Heart right ventricle (tissue), 16 donors: Measurements from ENCODE around the gene EYS. TPM values are rescaled to one million over a fixed set of nuclear protein-coding genes. Genes with fewer than 3 reads are reported as not detected.

Experiments
- ATAC-seq, 8 donors: fragments of 200-7000 bp; cut with Tn5 transposase; one replicate each; pipeline ENCODE4 v1.9.1; 2020; ENCODE audit warnings: mild to moderate bottlenecking in 8 of 8, moderate library complexity in 8 of 8, moderate number of reproducible peaks in 1 of 8
- DNase-seq, 2 donors: peaks; one replicate each; pipeline ENCODE4 v3.0.0-alpha.2; 2020
- H3K27ac ChIP-seq, 10 donors: fragments of 200-600 bp; sonication (generic) in 2 of 10; one replicate each; pipeline versions ENCODE4 v1.5.0 to v1.8.0; 2020 to 2022; ENCODE audit warnings: mild to moderate bottlenecking in 3 of 10
- H3K27me3 ChIP-seq, 7 donors: fragments of 200-600 bp; one replicate each; pipeline ENCODE4 v1.8.0; 2021 to 2022; ENCODE audit warnings: mild to moderate bottlenecking in 2 of 7
- H3K36me3 ChIP-seq, 9 donors: fragments of 200-600 bp; sonication (generic) in 1 of 9; one replicate each; pipeline versions ENCODE4 v1.5.0 to v1.8.0; 2020 to 2022; ENCODE audit warnings: mild to moderate bottlenecking in 2 of 9
- H3K4me1 ChIP-seq, 9 donors: fragments of 200-600 bp; sonication (generic) in 1 of 9; one replicate each; pipeline versions ENCODE4 v1.5.0 to v1.8.0; 2020 to 2022; ENCODE audit warnings: mild to moderate bottlenecking in 4 of 9
- H3K4me3 ChIP-seq, 10 donors: fragments of 200-600 bp; sonication (generic) in 2 of 10; one replicate each; pipeline versions ENCODE4 v1.5.0 to v1.8.0; 2020 to 2022; ENCODE audit warnings: mild to moderate bottlenecking in 7 of 10, moderate library complexity in 2 of 10
- H3K9me3 ChIP-seq, 11 donors: fragments of 200-600 bp in 10 of 11; sonication (generic) in 2 of 11; one replicate each; pipeline versions ENCODE4 v1.5.0 to v1.8.0; 2013 to 2022; ENCODE audit warnings: mild to moderate bottlenecking in 2 of 11, control low read depth in 1 of 11, moderate library complexity in 1 of 11
- CTCF ChIP-seq, 9 donors: fragments of 200-600 bp; sonication (generic) in 2 of 9; IDR thresholded peaks; one replicate each; pipeline versions ENCODE4 v1.5.0 to v1.8.0; 2021 to 2022; ENCODE audit warnings: antibody characterized with exemption in 9 of 9, mild to moderate bottlenecking in 5 of 9, moderate library complexity in 1 of 9
- WGBS, 2 donors: extraction: QIAGEN DNeasy Blood & Tissue Kit; methylation state at CpG; one replicate each; pipeline ENCODE4 v1.1.7; 2013; ENCODE audit warnings: inconsistent platforms in 1 of 2; 5-methylcytosine and 5-hydroxymethylcytosine counted together
- intact Hi-C, 10 donors: fragments of 100-400 bp; cut with DNase I; formaldehyde crosslinking; loops; one replicate each; pipeline versions ENCODE4 v1.11.1 to v1.14.2; 2022
- polyA plus RNA-seq, 2 donors: library from polyadenylated mRNA; stranded (reverse); fragments of 200-250 nt; gene quantifications; one replicate each; pipeline ENCODE4 v1.2.3, GENCODE V29; 2013
- total RNA-seq, 10 donors: library from RNA; stranded (reverse); fragmentation: NEBNext Ultra II Directional in 3 of 10; extraction: Animal tissue kit (Norgen Biotek cat#: 25700) in 3 of 10; gene quantifications; one replicate each; pipeline versions ENCODE4 v1.2.1 to v1.2.4, GENCODE V29; 2021 to 2023
- donor health status: Arrhythmogenic right ventricular cardiomyopathy.
- donor health status: ischemic (EF 13 %, LVEDD 7.1; RV severe dilation, severe dysfunction).
- donor health status: healthy with polysubstance abuse.
- donor health status: DM: no; HTN: yes; CAD: no.
- donor health status: DM: no; HTN: no; CAD: no.
- donor health status: ischemic (EF 25% LVEDD 6.9; RV normal size, moderate dysfunction).
- donor health status: ischemic (EF 25% LVEDD 5.7; RV mildly dilated, moderate dysfunction).
- donor health status: healthy.
- donor health status: DM: yes; HTN: yes; CAD: no.
- donor health status: Ischemic cardiomyopathy.
- donor health status: ischemic (EF 35%, LVEDD 5.7; RV mildly dilated, moderate dysfunction).
- donor health status: nonischemic (EF 11% LVEDD 7.7; RV severe dilation, severe dysfunction).
- donor health status: DM: yes; HTN: yes; CAD: no.
- donor health status: PGD.
- donor health status: ischemic (EF 29% LVEDD 5.4; RV normal size, mild dysfunction).
- donor health status: nonischemic (EF 23%, LVEDD 6.1; RV moderate dilation, normal function).

Gene EYS
- total and polyA plus RNA-seq, 12 donors: 0.02 to 0.40 (median 0.18) TPM; not detected in 8

DNA sequence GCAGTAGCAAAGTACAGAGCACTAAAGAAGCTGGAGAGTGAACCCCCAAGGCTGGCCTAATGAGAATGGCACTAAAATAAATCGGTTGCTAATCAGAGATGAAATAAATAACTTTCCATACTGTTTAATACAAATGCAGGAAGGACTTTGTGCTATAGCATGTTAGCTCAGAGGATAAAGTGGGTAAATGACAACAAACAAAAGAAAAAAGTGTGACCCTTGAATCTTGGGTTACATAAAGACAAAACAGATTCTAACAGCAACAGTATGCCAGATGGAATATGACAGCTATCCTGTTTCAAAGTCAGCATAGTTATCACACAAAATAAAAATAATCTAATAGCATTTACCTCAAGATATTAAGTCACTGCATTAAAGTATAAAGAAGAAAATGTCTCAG is 1448.7 kb downstream of the EYS start:
- intact Hi-C loops: no loop called here
- Histone ChIP-seq H3K27ac (no peak overlapping the region), H3K4me1 (no peaks in the 10 kb centered on the region), H3K9me3 (no peaks in the 10 kb centered on the region), H3K4me3 (no peak overlapping the region), H3K36me3 (no peaks in the 10 kb centered on the region), H3K27me3 (no peaks in the 10 kb centered on the region)
- ATAC-seq (no peak), DNase-seq (no peak)
- no peak for TF ChIP-seq CTCF (IDR thresholded peaks at IDR 0.05)
- WGBS, 2 donors: 71 to 83% methylated on average over 1 of the region's 1 CpG

DNA sequence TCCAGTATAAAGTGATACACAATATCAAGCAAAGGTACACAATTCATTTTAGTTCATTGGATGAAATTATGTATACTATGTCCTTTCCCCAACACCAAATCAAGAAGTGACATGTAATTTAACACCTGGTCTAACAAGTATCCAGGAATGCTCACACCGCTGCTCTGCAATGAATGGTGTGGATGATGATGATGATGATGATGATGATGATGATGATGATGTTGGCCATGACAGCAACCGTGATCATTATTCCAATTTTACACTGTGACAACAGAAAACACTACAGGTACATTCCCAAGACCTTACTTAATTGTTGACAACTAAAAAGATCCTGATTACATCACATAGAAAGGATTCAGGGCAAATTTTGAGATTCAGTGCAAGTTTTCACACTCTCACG is 1449.4 kb downstream of the EYS start:
- no peak for TF ChIP-seq CTCF (IDR thresholded peaks at IDR 0.05)
- Histone ChIP-seq H3K27me3 (no peaks in the 10 kb centered on the region), H3K36me3 (no peaks in the 10 kb centered on the region), H3K4me3 (no peak overlapping the region), H3K9me3 (no peaks in the 10 kb centered on the region), H3K4me1 (no peaks in the 10 kb centered on the region), H3K27ac (no peak overlapping the region)
- WGBS, 2 donors: 32 to 33% methylated on average over 3 of the region's 3 CpGs
- ATAC-seq (no peak), DNase-seq (no peak)
- intact Hi-C loops: no loop called here

DNA sequence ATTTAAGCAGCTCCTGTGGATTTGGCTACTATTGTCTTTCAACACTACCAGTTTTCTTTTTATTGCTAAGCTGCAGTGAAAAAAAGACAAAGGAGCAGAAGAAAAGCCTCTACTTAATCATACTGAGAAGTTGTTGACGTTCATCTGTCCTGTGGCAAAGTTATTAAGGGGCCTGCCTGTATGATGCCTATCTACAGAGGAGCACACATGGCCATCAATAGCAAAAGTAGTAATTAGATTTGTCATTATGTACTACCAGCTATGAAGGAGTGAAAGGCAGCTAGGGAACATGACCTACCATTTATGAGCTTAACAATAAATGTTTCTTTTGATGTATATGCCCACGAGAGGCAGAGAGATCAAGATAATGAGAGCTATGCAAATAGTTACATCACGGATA is 1450.5 kb downstream of the EYS start:
- ATAC-seq (no peak), DNase-seq (no peak)
- TF ChIP-seq CTCF (IDR thresholded peaks at IDR 0.05): no peak
- no peak overlapping the region for H3K4me3 ChIP-seq
- H3K27me3 ChIP-seq: no peaks in the 10 kb centered on the region
- H3K27ac ChIP-seq: no peak overlapping the region
- H3K9me3 ChIP-seq: no peaks in the 10 kb centered on the region
- no peaks in the 10 kb centered on the region for H3K36me3 ChIP-seq
- 75 to 79% methylated on average over 3 of the region's 3 CpGs for WGBS, 2 donors
- intact Hi-C loops: no loop called here
- no peaks in the 10 kb centered on the region for H3K4me1 ChIP-seq

DNA sequence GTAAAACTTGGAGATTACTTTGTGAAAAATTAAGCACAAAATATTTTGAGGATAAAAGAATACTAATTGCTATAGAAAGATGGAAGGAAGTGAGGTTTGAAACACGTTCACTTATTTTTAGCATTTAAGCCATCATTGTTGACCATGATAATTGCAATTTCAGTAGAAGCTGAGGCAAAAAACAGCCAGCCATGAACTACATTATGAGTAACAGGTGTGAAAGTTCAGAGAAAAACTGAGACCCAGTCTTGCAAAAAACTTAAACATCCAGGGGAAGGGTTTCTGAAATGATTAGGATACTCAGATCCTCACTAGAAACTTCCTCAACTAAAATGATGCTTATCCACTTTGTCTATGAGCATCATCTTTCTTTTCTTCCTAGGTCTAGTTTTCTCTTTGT is 1452.0 kb downstream of the EYS start:
- Histone ChIP-seq H3K36me3 (no peaks in the 10 kb centered on the region), H3K27ac (no peak overlapping the region), H3K9me3 (no peaks in the 10 kb centered on the region), H3K27me3 (no peaks in the 10 kb centered on the region), H3K4me1 (no peaks in the 10 kb centered on the region), H3K4me3 (no peak overlapping the region)
- no peak for ATAC-seq
- DNase-seq: no peak
- TF ChIP-seq CTCF (IDR thresholded peaks at IDR 0.05): no peak
- 68 to 84% methylated on average over 1 of the region's 1 CpG for WGBS, 2 donors
- intact Hi-C loops: no loop called here

DNA sequence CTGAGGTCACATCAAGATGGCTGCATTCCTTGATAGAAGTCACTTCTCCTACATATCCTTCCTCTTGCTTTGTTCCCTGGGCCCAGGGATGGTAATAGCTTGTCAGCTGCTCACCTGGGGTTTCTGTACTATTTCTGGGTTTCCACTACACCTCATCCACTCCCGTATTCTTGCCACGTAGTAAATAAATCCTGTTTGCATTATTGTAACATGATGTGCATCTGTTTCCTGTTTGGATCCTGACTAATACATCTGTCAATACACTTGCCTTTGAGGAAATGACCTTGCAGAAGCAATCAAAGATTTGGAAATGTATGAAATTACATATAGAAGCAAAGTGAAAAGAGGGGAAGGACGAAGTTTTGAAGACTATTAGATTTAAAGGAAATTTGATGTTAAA is 1452.5 kb downstream of the EYS start:
- Histone ChIP-seq H3K27me3 (no peaks in the 10 kb centered on the region), H3K9me3 (no peaks in the 10 kb centered on the region), H3K4me3 (no peak overlapping the region), H3K36me3 (no peaks in the 10 kb centered on the region), H3K4me1 (no peaks in the 10 kb centered on the region), H3K27ac (no peak overlapping the region)
- ATAC-seq: no peak
- no peak for TF ChIP-seq CTCF (IDR thresholded peaks at IDR 0.05)
- no peak for DNase-seq
- intact Hi-C loops: no loop called here
- 52 to 59% methylated on average over 3 of the region's 3 CpGs for WGBS, 2 donors
